Bone marrow (tissue), 2 donors: ENCODE data around the gene ETV3.

Source experiments
- DNase-seq, 2 donors: peaks; one replicate each; lab custom pipeline; 2025; lab: John Stamatoyannopoulos, UW

Gene ETV3

DNA sequence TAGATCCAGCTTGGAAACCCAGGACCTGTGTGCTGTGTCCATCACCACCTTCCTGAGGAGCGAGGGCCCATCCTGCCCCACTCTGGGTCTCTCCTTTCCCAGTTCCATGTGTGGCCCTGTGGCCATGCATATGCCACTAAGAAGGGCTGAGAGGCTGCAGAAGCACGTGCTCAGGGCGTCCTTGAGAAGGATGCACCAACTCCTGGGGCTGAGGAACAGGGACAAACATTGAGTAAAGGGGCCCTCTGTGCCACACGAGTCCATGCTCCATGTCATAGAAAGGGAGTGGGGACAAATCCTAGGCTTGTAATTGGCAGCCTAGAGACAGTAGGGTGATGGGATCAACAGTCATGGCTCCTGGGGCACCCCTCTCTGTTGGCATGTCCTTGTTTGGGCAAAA lies 47.0 kb downstream of the ETV3 start:
- DNase-seq = no peak

DNA sequence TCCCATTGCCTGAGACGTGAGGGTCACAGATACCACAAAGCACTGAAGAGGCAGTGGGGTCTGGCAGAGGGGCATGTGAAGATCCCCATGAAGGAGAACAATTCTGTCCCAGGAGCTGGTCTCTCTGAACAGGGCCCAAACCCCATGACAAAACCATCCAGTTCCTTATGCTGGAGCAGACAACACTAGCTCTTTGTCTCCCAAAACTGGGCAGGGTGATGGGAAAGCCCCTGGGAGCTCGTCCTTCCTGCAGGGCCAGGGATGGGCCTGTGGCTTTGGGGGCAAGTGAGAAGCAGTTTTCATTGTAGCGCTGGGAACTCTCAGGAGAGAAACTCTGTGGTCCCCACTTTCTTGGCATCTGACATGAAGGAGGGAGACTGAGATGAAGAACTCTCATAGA lies 47.4 kb downstream of the ETV3 start:
- no peak for DNase-seq

GRCh38 chr1:157090196-157090647 lies 48.0 kb downstream of the ETV3 start:
- DNase-seq = peak; percentile 37 to 54

GRCh38 chr1:157089789-157090188 lies 48.4 kb downstream of the ETV3 start:
- DNase-seq = no peak

- no peak for DNase-seq
Observed at GRCh38 chr1:157088607-157089006, 49.6 kb downstream of the ETV3 start.

- DNase-seq = no peak
Observed at GRCh38 chr1:157087030-157087429, 51.2 kb downstream of the ETV3 start.

GRCh38 chr1:157086299-157086698 lies 51.9 kb downstream of the ETV3 start:
- no peak for DNase-seq

- DNase-seq = no peak
Observed at GRCh38 chr1:157085421-157085820, 52.8 kb downstream of the ETV3 start.

- no peak for DNase-seq
Observed at GRCh38 chr1:157084720-157085119, 53.5 kb downstream of the ETV3 start.

DNA sequence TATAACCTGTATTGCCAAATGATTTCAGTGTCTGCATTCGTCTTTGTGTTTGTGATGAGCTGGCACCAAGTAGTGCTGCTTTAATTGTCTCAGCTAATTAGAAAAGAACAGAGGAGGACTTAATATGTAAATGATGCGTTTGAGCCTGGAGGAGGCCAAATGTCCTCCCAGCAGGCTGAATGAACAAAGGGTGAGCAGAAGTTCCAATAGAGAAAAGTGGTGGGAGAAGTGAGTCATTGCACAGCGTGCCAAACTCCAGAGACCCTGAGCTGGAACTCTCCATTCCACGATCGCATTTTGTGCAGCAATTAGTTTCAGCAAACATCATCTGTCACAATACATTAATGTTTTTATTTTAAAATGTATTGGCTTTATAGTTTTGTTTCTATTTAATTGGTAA lies 56.5 kb downstream of the ETV3 start:
- no peak for DNase-seq

GRCh38 chr1:157080714-157081113 lies 57.5 kb downstream of the ETV3 start:
- no peak for DNase-seq

DNA sequence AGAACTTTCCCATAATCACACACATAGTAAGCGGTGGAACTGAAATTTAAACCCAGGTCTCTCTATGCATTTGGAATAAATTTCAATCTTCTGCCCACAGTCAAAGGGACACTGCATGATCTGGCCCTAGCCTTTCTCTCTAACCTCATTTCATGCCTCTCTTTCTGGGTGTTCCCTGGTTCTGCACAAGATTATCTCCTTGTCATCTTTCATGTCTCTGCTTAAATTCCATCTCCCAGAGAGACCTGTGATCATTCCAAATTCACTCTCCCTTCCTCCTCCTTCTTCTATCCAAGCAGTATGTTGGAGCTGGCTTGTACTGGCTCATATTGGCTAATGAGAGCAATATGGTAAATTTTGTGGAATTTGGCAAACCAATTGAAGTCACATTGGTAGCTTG lies 60.8 kb downstream of the ETV3 start:
- no peak for DNase-seq

DNA sequence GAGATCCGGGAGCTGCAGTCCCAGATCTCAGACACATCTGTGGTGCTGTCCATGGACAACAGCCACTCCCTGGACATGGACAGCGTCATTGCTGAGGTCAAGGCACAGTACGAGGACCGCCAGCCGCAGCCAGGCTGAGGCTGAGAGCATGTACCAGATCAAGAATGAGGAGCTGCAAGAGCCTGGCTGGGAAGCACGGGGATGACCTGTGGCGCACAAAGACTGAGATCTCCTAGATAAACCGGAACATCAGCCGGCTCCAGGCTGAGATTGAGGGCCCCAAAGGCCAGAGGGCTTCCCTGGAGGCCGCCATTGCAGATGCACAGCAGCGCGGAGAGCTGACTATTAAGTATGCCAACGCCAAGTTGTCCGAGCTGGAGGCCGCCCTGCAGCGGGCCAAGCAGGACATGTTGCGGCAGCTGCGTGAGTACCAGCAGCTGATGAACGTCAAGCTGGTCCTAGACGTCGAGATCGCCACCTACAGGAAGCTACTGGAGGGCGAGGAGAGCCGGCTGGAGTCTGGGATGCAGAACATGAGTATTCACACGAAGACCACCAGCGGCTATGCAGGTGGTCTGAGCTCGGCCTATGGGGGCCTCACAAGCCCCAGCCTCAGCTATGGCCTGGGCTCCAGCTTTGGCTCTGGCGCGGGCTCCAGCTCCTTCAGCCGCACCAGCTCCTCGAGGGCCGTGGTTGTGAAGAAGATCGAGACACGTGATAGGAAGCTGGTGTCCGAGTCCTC lies 64.1 kb downstream of the ETV3 start:
- DNase-seq = peak in 1 of 2 donors; percentile 13
